Glutamatergic neuron (in vitro differentiated cells): ENCODE data around the gene PBOV1. TPM values are rescaled to one million over a fixed set of nuclear protein-coding genes. Genes with fewer than 3 reads are reported as not detected.

Experiments used
- DNase-seq: peaks from one replicate; pipeline ENCODE4 v3.0.0; 2022
- H3K27ac Mint-ChIP-seq: one replicate; pipeline ENCODE4 v1.8.0; 2020; ENCODE audit warnings: mild to moderate bottlenecking, mixed read lengths, inconsistent platforms; ENCODE audit not compliant: unreplicated experiment
- H3K27me3 Mint-ChIP-seq: one replicate; pipeline ENCODE4 v1.8.0; 2020; ENCODE audit warnings: mild to moderate bottlenecking, moderate library complexity, mixed read lengths, inconsistent platforms; ENCODE audit not compliant: unreplicated experiment
- H3K36me3 Mint-ChIP-seq: one replicate; pipeline ENCODE4 v1.8.0; 2020; ENCODE audit warnings: mild to moderate bottlenecking, mixed read lengths, inconsistent platforms; ENCODE audit not compliant: unreplicated experiment
- H3K4me1 Mint-ChIP-seq: one replicate; pipeline ENCODE4 v1.8.0; 2020; ENCODE audit warnings: mild to moderate bottlenecking, low read depth, mixed read lengths, inconsistent platforms; ENCODE audit not compliant: unreplicated experiment
- H3K4me3 Mint-ChIP-seq: one replicate; pipeline ENCODE4 v1.8.0; 2020; ENCODE audit warnings: mild to moderate bottlenecking, mixed read lengths, inconsistent platforms; ENCODE audit not compliant: unreplicated experiment
- H3K9me3 Mint-ChIP-seq: one replicate; pipeline ENCODE4 v1.8.0; 2020; ENCODE audit warnings: mild to moderate bottlenecking, moderate library complexity, mixed read lengths, inconsistent platforms; ENCODE audit not compliant: unreplicated experiment
- total RNA-seq: library from RNA; stranded (reverse); fragmentation: NEBNext Ultra II Directional; extraction: Animal tissue kit (Norgen Biotek cat#: 25700); gene quantifications from one replicate; pipeline ENCODE4 v1.2.1, GENCODE V29; 2021; ENCODE audit not compliant: unreplicated experiment
- TF ChIP-seq, protein P1 (sequence below): fragments of 200-600 bp; sonication (generic); IDR thresholded peaks from one replicate; pipeline ENCODE4 v1.5.0; 2021; ENCODE audit not compliant: partially characterized antibody, unreplicated experiment

PBOV1 gene
- total RNA-seq, 1 donor from 2014 or later: not detected

DNA sequence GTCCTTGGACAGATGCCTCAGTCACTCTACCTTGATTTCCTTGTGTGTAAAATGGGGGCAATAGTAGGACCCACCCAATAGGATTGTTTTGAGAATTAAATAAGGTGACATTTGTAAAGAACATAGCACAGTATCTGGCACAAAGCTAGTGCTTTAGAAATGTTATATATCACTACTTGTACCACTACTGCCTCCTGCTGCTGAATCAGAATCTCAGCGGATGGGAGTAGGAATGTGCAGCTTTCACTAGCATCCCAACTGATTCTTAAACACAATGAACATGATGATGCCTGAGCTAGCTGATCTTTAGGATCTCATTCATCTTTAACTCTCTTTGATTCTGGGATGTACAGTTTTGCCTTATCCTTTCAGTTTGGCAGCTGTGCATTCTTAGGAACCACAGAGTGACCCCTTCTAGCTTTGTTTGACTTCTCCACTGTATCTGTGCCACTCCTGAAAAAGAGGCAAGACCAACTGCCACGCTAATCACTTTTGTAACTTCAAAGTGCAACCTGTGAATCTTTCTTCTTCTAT lies 7.2 kb downstream of the PBOV1 start:
- H3K27me3 Mint-ChIP-seq: no peaks in the 10 kb centered on the region
- TF ChIP-seq, protein P1, sequence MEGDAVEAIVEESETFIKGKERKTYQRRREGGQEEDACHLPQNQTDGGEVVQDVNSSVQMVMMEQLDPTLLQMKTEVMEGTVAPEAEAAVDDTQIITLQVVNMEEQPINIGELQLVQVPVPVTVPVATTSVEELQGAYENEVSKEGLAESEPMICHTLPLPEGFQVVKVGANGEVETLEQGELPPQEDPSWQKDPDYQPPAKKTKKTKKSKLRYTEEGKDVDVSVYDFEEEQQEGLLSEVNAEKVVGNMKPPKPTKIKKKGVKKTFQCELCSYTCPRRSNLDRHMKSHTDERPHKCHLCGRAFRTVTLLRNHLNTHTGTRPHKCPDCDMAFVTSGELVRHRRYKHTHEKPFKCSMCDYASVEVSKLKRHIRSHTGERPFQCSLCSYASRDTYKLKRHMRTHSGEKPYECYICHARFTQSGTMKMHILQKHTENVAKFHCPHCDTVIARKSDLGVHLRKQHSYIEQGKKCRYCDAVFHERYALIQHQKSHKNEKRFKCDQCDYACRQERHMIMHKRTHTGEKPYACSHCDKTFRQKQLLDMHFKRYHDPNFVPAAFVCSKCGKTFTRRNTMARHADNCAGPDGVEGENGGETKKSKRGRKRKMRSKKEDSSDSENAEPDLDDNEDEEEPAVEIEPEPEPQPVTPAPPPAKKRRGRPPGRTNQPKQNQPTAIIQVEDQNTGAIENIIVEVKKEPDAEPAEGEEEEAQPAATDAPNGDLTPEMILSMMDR: no peak
- no peak overlapping the region for H3K27ac Mint-ChIP-seq
- peaks cover 8% of the 10 kb centered on the region for H3K4me1 Mint-ChIP-seq
- no peak overlapping the region for H3K4me3 Mint-ChIP-seq
- DNase-seq: no peak
- H3K36me3 Mint-ChIP-seq: no peaks in the 10 kb centered on the region
- H3K9me3 Mint-ChIP-seq: no peaks in the 10 kb centered on the region

DNA sequence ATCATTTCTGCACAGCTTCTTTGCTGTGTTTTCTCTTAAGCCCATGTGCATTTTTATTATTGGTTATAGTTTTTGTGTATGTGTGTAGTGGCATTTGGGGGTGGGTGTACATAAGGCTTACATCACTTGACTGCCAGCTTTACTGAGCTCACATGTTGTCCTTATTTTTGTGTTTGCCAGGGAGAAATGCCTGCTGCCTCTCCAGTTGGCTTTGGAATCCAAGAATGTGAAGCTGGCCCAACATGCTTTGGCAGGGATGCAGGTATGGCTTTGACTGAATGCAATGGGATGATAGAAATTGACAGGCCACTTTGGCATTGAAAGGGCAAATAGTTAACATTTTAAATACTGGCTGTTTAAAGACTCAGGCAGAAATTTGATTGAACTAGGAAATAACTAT lies 11.4 kb downstream of the PBOV1 start:
- TF ChIP-seq, protein P1: no peak
- Mint-ChIP-seq H3K27me3 (no peaks in the 10 kb centered on the region), H3K9me3 (no peaks in the 10 kb centered on the region), H3K36me3 (no peaks in the 10 kb centered on the region), H3K4me3 (no peak overlapping the region), H3K4me1 (peaks cover 10% of the 10 kb centered on the region), H3K27ac (no peak overlapping the region)
- no peak for DNase-seq

DNA sequence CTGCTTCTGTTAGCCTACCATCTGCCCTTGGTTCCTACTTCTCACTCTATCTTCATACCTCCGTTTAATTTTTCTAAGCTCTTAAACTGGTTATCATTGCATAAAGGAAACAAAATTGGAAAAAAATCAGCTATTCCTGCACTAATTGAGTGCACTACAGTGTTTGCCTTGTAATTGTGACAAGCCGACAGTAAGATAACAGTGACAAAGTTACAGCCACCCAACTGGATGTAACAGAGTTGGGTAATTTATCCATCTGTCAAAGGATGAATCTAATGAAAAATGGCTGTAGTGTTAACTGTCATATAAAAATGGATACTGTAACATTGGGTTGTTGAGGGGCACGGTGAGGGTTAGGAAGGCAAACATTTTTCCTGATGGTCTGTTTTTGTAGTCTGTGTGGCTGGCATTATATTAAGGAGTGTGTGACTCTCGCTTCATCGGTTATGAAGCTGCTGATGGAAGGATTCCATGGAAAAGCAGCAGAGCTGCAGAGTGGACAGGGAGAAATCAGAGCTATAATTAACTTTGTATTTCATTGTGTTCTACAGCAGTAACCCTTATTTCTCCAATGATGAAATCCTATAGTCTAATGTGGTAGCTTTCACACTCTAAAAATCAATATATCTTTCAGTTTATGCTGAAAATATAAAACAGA lies 12.7 kb downstream of the PBOV1 start:
- TF ChIP-seq, protein P1: no peak
- H3K9me3 Mint-ChIP-seq: no peaks in the 10 kb centered on the region
- H3K4me3 Mint-ChIP-seq: no peak overlapping the region
- no peaks in the 10 kb centered on the region for H3K27me3 Mint-ChIP-seq
- H3K36me3 Mint-ChIP-seq: no peaks in the 10 kb centered on the region
- no peak for DNase-seq
- peaks cover 10% of the 10 kb centered on the region for H3K4me1 Mint-ChIP-seq
- H3K27ac Mint-ChIP-seq: no peak overlapping the region

DNA sequence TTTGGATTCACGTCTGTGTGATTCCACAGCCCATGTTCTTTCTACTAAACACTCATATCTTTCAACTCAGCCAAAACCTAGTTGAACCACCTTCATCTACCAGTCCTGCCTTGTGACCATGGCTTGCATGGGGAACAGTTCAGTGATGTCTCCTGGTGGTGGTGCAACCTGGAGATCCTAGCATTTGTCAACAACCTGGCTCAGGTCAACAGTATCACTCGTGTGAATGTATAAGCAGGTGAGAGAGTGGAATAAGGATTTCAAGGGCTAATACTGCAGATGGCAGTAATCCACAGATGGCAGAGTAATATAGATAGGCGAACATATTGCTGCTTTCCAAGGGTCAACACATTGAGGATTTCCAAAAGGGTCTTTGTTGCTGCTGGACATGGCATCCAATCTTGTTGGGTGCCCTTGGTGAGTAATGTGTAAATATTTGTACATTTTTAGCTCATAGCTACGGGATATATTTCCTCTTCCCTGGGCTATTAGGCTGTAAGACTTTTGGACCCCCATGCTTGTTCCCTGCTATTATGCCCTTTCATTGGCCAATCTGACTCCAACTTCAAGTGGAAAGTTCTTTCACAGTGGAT lies 13.4 kb downstream of the PBOV1 start:
- no peak overlapping the region for H3K27ac Mint-ChIP-seq
- TF ChIP-seq, protein P1: no peak
- peaks cover 5% of the 10 kb centered on the region for H3K36me3 Mint-ChIP-seq
- H3K4me3 Mint-ChIP-seq: no peak overlapping the region
- no peak for DNase-seq
- H3K4me1 Mint-ChIP-seq: peaks cover 10% of the 10 kb centered on the region
- H3K27me3 Mint-ChIP-seq: peaks cover 2% of the 10 kb centered on the region
- H3K9me3 Mint-ChIP-seq: no peaks in the 10 kb centered on the region

DNA sequence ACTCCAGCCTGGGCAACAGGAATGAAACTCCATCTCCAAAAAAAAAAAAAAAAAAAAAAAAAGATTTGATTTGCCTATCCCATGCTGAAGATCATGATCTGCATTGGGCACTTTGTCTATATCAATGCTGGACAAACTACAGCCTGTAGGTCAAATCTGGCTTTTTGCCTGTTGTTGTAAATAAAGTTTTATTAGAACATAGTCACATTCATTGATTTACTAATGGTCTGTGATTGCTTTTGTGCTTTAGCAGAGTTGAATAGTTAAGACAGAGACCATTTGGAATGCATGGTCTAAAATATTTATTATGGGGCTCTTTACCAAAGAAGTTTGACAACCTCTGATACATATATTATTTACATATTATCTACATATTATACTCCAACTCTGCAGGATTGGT lies 14.0 kb downstream of the PBOV1 start:
- TF ChIP-seq, protein P1: no peak
- Mint-ChIP-seq H3K4me1 (peaks cover 10% of the 10 kb centered on the region), H3K4me3 (no peak overlapping the region), H3K27me3 (peaks cover 2% of the 10 kb centered on the region), H3K36me3 (peaks cover 5% of the 10 kb centered on the region), H3K27ac (no peak overlapping the region), H3K9me3 (no peaks in the 10 kb centered on the region)
- no peak for DNase-seq
